ENCODE measurements around the gene KLRC2.
"Not testable (repeated sequence)": the region's sequence is repeated elsewhere in the genome, so short reads cannot be mapped to it uniquely, and the experiment has no call there.

DNA sequence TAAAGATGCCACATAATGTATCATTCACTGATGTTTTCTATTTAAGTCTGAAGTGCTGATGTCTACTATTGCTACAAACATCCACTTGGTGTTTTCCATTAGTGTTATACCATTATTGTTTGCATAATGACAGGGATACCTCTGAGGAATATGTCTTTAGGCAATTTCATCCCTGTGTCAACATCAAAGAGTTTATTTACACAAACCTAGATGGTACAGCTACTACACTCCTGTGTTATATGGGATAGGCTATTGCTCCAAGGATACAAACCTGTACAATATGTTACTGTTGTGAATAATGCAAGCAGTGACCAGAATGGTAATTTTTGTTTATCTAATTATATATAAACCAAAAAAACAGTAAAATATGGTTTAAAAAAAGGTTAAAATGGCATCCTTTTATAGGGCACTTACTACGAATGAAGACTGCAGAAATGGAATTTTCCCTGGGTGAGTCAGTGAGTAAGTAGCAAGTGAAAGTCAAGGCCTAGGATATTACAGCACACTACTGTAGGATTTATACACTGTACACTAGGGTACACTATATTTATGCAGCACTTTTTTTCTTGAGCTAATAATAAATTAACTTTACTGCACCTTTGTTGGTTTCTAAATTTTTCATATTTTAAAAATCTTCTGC, 11.4 kb downstream of the KLRC2 start:
- TF ChIP-seq, protein P1, sequence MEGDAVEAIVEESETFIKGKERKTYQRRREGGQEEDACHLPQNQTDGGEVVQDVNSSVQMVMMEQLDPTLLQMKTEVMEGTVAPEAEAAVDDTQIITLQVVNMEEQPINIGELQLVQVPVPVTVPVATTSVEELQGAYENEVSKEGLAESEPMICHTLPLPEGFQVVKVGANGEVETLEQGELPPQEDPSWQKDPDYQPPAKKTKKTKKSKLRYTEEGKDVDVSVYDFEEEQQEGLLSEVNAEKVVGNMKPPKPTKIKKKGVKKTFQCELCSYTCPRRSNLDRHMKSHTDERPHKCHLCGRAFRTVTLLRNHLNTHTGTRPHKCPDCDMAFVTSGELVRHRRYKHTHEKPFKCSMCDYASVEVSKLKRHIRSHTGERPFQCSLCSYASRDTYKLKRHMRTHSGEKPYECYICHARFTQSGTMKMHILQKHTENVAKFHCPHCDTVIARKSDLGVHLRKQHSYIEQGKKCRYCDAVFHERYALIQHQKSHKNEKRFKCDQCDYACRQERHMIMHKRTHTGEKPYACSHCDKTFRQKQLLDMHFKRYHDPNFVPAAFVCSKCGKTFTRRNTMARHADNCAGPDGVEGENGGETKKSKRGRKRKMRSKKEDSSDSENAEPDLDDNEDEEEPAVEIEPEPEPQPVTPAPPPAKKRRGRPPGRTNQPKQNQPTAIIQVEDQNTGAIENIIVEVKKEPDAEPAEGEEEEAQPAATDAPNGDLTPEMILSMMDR (IDR thresholded peaks at IDR 0.05) = not testable (repeated sequence)
- not testable (repeated sequence) for TF ChIP-seq POLR2AphosphoS5, EP300 (IDR thresholded peaks at IDR 0.05)
